ENCODE data around the gene SNHG17. TPM values are rescaled to one million over a fixed set of nuclear protein-coding genes. Genes with fewer than 3 reads are reported as not detected.
"Not testable (repeated sequence)": the region's sequence is repeated elsewhere in the genome, so short reads cannot be mapped to it uniquely, and the experiment has no call there.

Gene SNHG17
- total and polyA plus RNA-seq, 12 donors: 4.2 to 25.9 (median 6.7) TPM

- WGBS, 2 donors: 47 to 65% methylated on average over 2 of the region's 2 CpGs
- H3K27me3 ChIP-seq: no peaks in the 10 kb centered on the region
- DNase-seq (no peak), ATAC-seq (no peak)
- TF ChIP-seq CTCF (IDR thresholded peaks at IDR 0.05): no peak
- H3K4me1 ChIP-seq: no peaks in the 10 kb centered on the region
- no peak overlapping the region for H3K27ac ChIP-seq
- intact Hi-C loops (cut with DNase I): no loop called here
- H3K36me3 ChIP-seq: no peaks in the 10 kb centered on the region
- H3K9me3 ChIP-seq: no peaks in the 10 kb centered on the region
- H3K4me3 ChIP-seq: no peak overlapping the region
Measured at GRCh38 chr20:38466171-38466570, 31.0 kb upstream of the SNHG17 start.

GRCh38 chr20:38461569-38461968 is 26.4 kb upstream of the SNHG17 start:
- intact Hi-C loops (cut with DNase I); DNase-seq; H3K9me3 ChIP-seq; ATAC-seq; H3K36me3 ChIP-seq; H3K4me3 ChIP-seq; H3K27ac ChIP-seq; H3K27me3 ChIP-seq; H3K4me1 ChIP-seq: not testable (repeated sequence)
- 90 to 91% methylated on average over 26 to 29 of the region's 30 CpGs for WGBS, 2 donors

GRCh38 chr20:38461167-38461566 is 26.0 kb upstream of the SNHG17 start:
- WGBS, 2 donors: 88 to 91% methylated on average over 12 to 26 of the region's 33 CpGs
- H3K36me3 ChIP-seq; DNase-seq; H3K9me3 ChIP-seq; H3K4me3 ChIP-seq; intact Hi-C loops (cut with DNase I); H3K27me3 ChIP-seq; H3K27ac ChIP-seq; ATAC-seq; H3K4me1 ChIP-seq: not testable (repeated sequence)

GRCh38 chr20:38460631-38461030 is 25.5 kb upstream of the SNHG17 start:
- ATAC-seq; H3K9me3 ChIP-seq; H3K4me1 ChIP-seq; DNase-seq; intact Hi-C loops (cut with DNase I); H3K4me3 ChIP-seq; H3K36me3 ChIP-seq; H3K27me3 ChIP-seq: not testable (repeated sequence)
- WGBS, 2 donors: 0 to 14% methylated on average over 1 of the region's 2 CpGs
- peak overlapping the region in 1 of 10 donors; percentile 46 for H3K27ac ChIP-seq

GRCh38 chr20:38460040-38460623 is 25.0 kb upstream of the SNHG17 start:
- H3K27ac ChIP-seq: peak overlapping the region in 1 of 10 donors; percentile 46
- WGBS, 2 donors: 45 to 48% methylated on average over 5 of the region's 5 CpGs
- H3K4me3 ChIP-seq: no peak overlapping the region
- no peaks in the 10 kb centered on the region for H3K27me3 ChIP-seq
- intact Hi-C loops (cut with DNase I): no loop called here
- peak in 1 of 2 donors; percentile 38 for DNase-seq
- no peaks in the 10 kb centered on the region for H3K9me3 ChIP-seq
- no peak for TF ChIP-seq CTCF (IDR thresholded peaks at IDR 0.05)
- H3K36me3 ChIP-seq: no peaks in the 10 kb centered on the region
- peak in 7 of 8 donors; percentile 67 to 94 (median 87) for ATAC-seq
- peaks cover 0 to 7% (median 0%) of the 10 kb centered on the region in 9 donors for H3K4me1 ChIP-seq

- no peak for TF ChIP-seq CTCF (IDR thresholded peaks at IDR 0.05)
- Histone ChIP-seq H3K4me3 (no peak overlapping the region), H3K4me1 (peaks cover 0 to 7% (median 0%) of the 10 kb centered on the region in 9 donors), H3K36me3 (no peaks in the 10 kb centered on the region), H3K27ac (no peak overlapping the region), H3K27me3 (no peaks in the 10 kb centered on the region), H3K9me3 (no peaks in the 10 kb centered on the region)
- ATAC-seq (no peak), DNase-seq (no peak)
- intact Hi-C loops (cut with DNase I): no loop called here
- 95 to 96% methylated on average over 5 of the region's 5 CpGs for WGBS, 2 donors
Measured at GRCh38 chr20:38458314-38458713, 23.2 kb upstream of the SNHG17 start.
